ENCODE data around the gene STK38L. TPM values are rescaled to one million over a fixed set of nuclear protein-coding genes. Genes with fewer than 3 reads are reported as not detected.

Gene STK38L
- total RNA-seq (10 to 100 TPM; 41.5 to 43.1 TPM), polyA plus RNA-seq (ENCODE audit: insufficient read depth, low read depth, low replicate concordance) (19.3 TPM)
- long read RNA-seq, donor 1, full-length matches to known transcripts = 5 of 5 reads
- long read RNA-seq, donor 1, partial matches to known transcripts = 0 of 5 reads
- long read RNA-seq, donor 1, other reads (novel, unspliced or antisense) = 0 of 5 reads
- long read RNA-seq, donor 2, full-length matches to known transcripts = 4 of 4 reads
- long read RNA-seq, donor 2, partial matches to known transcripts = 0 of 4 reads
- long read RNA-seq, donor 2, other reads (novel, unspliced or antisense) = 0 of 4 reads

DNA sequence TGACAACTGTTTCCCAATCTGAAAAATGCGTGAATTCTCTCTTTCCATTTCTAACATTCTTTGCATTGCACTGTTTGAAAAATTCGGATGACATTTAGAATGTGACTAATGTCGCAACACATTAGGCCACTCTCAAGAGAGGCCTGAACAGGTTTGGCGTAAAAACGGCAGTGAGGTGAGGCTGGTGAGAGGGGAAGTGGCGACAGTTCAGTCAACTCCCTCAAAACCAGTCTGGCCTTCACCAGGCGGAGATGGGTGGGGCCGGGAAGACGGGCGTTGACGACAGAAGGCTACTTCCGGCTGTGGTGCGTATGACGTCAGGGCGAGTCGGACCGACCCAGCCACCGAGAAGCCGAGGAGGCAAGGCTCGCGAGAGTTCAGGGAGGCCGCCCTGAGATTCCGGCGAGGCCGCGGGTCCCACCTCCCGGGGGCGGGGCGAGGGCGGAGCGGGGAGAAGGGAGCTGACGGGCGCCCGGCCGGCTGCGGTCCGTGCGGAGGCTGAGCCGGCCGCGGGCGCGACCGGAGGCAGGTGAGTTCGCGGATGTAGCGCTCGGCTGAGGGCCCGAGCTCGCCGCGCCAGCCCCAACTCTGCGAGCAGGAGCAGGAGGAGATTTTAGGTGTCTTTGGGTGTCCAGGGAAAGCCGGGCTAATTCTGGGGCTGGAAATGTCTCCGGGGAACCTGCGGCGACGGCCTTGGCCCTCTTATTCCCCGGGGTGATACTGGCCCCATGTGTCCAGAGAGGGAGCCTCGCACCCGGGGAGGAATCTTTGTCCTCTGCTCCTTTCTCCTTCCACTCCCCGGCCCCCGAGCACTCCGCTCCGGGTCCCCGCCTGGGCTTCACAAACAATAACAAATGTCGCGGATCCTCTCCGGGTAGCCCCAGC is at the start of gene STK38L:
TSS of gene STK38L (plus strand) at position 483 of the 885 bp plus-strand sequence. CDS start 53,435 bp downstream, outside the sequence.
- peaks cover 11% of the 10 kb centered on the region for H3K4me1 ChIP-seq
- DNase-seq = peak; percentile 98
- H3K27ac ChIP-seq = peak within 1 kb of the TSS; percentile 85 to 93
- peak; percentile 85 for TF ChIP-seq POLR2A (IDR thresholded peaks at IDR 0.05)
- peak in 1 of 3 experiments; percentile 2 for TF ChIP-seq CTCF (IDR thresholded peaks at IDR 0.05)
- intact Hi-C loops (cut with DNase I; ENCODE audit: low total_unique reads) = no loop called here
- no peaks in the 10 kb centered on the region for H3K36me3 ChIP-seq (ENCODE audit: low read depth, missing control alignments)
- H3K9me3 ChIP-seq = no peaks in the 10 kb centered on the region
- WGBS, 2 donors = 5 to 6% methylated on average over 45 to 69 of the region's 69 CpGs
- H3K27me3 ChIP-seq = no peaks in the 10 kb centered on the region
- H3K4me3 ChIP-seq = peak within 1 kb of the TSS; percentile 87 to 88

GRCh38 chr12:27194644-27195043 is 49.4 kb upstream of the STK38L start:
- intact Hi-C loops (cut with DNase I; ENCODE audit: low total_unique reads) = no loop called here
- no peaks in the 10 kb centered on the region for H3K27me3 ChIP-seq
- 55 to 65% methylated on average over 2 of the region's 2 CpGs for WGBS, 2 donors
- TF ChIP-seq POLR2A (IDR thresholded peaks at IDR 0.05) (no peak), CTCF (IDR thresholded peaks at IDR 0.05) (no peak)
- no peak overlapping the region for H3K27ac ChIP-seq
- no peak overlapping the region for H3K4me3 ChIP-seq
- H3K36me3 ChIP-seq (ENCODE audit: low read depth, missing control alignments) = no peaks in the 10 kb centered on the region
- no peaks in the 10 kb centered on the region for H3K4me1 ChIP-seq
- DNase-seq = no peak
- no peaks in the 10 kb centered on the region for H3K9me3 ChIP-seq

DNA sequence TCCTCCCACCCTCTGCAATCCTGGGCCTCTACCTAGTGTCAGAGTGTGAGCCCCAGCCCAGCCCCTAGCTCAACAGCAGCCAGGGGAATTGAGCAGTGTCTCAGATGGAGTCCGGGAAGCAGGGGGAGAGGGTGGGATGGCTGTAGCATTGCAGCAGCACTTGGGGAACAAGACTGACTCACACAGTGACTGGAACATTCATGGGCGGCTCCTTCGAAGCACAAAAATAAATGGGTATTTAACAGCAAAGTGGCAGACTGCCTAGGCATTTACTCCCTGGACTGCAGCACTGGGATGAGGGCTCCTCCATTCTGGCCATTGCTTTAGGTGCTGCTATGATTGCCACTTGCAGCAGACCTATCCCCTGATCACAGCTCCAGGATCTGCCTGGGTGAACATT is 46.0 kb upstream of the STK38L start:
- WGBS, 2 donors = 79 to 88% methylated on average over 3 of the region's 3 CpGs
- DNase-seq = no peak
- no peaks in the 10 kb centered on the region for H3K36me3 ChIP-seq (ENCODE audit: low read depth, missing control alignments)
- H3K27me3 ChIP-seq = no peaks in the 10 kb centered on the region
- H3K9me3 ChIP-seq = no peaks in the 10 kb centered on the region
- H3K4me3 ChIP-seq = no peak overlapping the region
- no peaks in the 10 kb centered on the region for H3K4me1 ChIP-seq
- no peak for TF ChIP-seq POLR2A (IDR thresholded peaks at IDR 0.05)
- TF ChIP-seq CTCF (IDR thresholded peaks at IDR 0.05) = no peak
- H3K27ac ChIP-seq = no peak overlapping the region
- intact Hi-C loops (cut with DNase I; ENCODE audit: low total_unique reads) = no loop called here

DNA sequence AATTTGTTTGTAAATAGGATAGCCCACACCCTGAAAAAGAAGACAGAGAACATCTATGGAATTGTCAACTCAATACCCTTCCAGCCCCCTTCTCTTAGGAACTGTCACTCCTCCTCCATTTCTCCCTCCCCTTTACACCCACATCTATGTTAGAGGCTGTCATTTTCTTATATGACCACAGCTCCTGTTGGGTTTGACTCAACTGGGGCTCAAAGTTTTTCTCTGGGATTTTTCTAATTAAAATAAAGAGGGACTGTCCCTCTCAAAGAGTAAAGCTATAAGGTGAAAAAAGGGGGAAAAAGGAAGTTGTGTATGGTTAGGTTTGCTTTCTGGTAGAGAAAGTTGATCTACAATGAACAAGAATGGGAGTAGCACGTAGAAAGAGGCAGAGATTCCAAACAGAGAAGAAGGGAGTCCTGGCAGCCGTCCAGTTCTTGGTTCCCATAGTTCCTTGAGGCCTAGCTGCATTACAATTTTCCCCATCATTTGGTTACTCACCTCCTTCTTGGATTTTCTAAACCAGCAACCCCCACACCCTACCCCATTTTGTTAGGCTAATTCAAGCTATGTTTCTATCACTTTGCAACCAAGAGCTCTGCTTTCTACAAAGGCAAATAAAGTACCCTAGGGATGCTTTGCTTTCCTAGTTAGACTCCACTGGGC is 44.3 kb upstream of the STK38L start:
- no peak overlapping the region for H3K27ac ChIP-seq
- intact Hi-C loops (cut with DNase I; ENCODE audit: low total_unique reads) = no loop called here

More for the DNA sequence above, 44.3 kb upstream of the STK38L start:
- no peaks in the 10 kb centered on the region for H3K36me3 ChIP-seq (ENCODE audit: low read depth, missing control alignments)
- 54 to 72% methylated on average over 2 of the region's 2 CpGs for WGBS, 2 donors
- TF ChIP-seq CTCF (IDR thresholded peaks at IDR 0.05) (no peak), POLR2A (IDR thresholded peaks at IDR 0.05) (no peak)
- no peaks in the 10 kb centered on the region for H3K4me1 ChIP-seq
- H3K9me3 ChIP-seq = no peaks in the 10 kb centered on the region
- no peak overlapping the region for H3K4me3 ChIP-seq
- DNase-seq = no peak
- no peaks in the 10 kb centered on the region for H3K27me3 ChIP-seq

All from testis (tissue), 5 donors.